ENCODE measurements around the gene RPS27L.
A peak's percentile ranks its signal among the peaks of the same experiment; 100 is the strongest.

The RPS27L gene

GRCh38 chr15:63188247-63188925 is 31.1 kb upstream of the RPS27L start:
- no peak for DNase-seq (ENCODE audit: low read depth)

GRCh38 chr15:63187589-63188226 is 30.4 kb upstream of the RPS27L start:
- DNase-seq (ENCODE audit: low read depth): no peak

- DNase-seq (ENCODE audit: low read depth): no peak
These were observed 28.8 kb upstream of the RPS27L start for GRCh38 chr15:63186065-63186464.

- DNase-seq (ENCODE audit: low read depth): no peak
These were observed 27.9 kb upstream of the RPS27L start for GRCh38 chr15:63185206-63185605.

- no peak for DNase-seq (ENCODE audit: low read depth)
These were observed 24.4 kb upstream of the RPS27L start for GRCh38 chr15:63181648-63182047.

DNA sequence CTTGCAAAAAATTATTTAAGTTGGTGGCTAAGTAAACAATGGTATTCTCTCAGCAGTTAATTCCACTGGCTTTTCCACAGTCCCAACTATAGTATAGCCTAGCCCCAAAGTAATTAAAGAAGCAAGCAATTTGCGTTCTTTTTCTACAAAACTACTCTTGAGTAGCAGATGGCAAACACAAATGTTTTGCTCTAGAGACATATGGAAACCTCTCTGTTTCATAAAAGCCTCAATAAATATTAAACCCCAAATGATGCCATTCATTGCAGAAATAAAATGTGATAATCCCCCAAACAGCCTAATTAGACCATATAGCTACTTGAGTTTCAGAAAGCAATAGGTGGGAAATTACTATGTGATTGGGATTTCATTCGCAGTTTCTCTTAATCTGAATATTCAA is 23.5 kb upstream of the RPS27L start:
- DNase-seq (ENCODE audit: low read depth): no peak

- DNase-seq (ENCODE audit: low read depth): no peak
These were observed 20.8 kb upstream of the RPS27L start for GRCh38 chr15:63178034-63178433.

GRCh38 chr15:63176302-63176701 is 19.0 kb upstream of the RPS27L start:
- peak; percentile 32 for DNase-seq (ENCODE audit: low read depth)

- no peak for DNase-seq (ENCODE audit: low read depth)
These were observed 15.7 kb upstream of the RPS27L start for GRCh38 chr15:63172851-63173451.

- no peak for DNase-seq (ENCODE audit: low read depth)
These were observed 15.1 kb upstream of the RPS27L start for GRCh38 chr15:63172376-63172775.

DNA sequence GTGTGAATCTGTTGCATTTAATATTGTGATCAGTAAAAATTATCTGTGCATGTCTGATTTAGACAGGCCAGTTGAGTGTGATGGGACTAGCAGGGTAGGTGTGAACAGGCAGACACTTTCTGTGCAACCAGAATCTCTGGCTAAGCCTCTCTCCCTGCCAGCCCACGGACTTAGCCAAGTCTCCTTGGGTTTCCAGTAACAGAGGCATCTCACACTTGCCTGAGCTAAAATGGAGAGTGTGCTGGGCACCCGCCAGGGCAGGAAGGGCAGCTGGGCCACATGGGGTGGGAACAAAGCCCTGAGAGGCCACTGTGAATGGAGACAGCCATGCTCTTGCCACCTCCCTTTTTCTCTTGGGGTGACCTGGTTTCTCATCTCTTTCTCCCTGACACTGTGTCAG is 12.5 kb upstream of the RPS27L start:
- no peak for DNase-seq (ENCODE audit: low read depth)

DNA sequence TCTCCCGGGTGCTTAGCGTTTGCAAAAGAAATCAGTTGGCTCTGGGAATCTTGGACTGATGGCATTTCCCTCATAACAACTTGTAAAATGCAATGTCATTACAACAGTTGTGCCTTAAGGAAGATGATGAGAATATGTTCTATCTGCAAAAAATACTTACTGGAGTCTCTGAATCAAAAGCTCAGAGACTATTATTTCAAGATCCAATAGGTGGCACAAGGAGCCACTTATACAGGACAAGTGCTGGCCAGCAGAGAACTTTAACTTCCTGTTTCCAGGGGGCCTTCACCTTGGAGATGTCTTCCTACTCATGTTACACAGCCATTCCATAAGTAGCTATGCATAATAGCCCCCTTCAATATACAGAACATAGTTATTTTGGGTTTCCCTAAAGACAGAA is 8.9 kb upstream of the RPS27L start:
- no peak for DNase-seq (ENCODE audit: low read depth)

- DNase-seq (ENCODE audit: low read depth): no peak
These were observed 8.0 kb upstream of the RPS27L start for GRCh38 chr15:63165166-63165859.

GRCh38 chr15:63163217-63163616 is 5.9 kb upstream of the RPS27L start:
- no peak for DNase-seq (ENCODE audit: low read depth)

- no peak for DNase-seq (ENCODE audit: low read depth)
These were observed 3.4 kb upstream of the RPS27L start for GRCh38 chr15:63160638-63161037.

- DNase-seq (ENCODE audit: low read depth): no peak
These were observed 684 bp upstream of the RPS27L start for GRCh38 chr15:63157891-63158431.

- DNase-seq (ENCODE audit: low read depth): no peak
These were observed 541 bp downstream of the RPS27L start for GRCh38 chr15:63156755-63157117.

DNA sequence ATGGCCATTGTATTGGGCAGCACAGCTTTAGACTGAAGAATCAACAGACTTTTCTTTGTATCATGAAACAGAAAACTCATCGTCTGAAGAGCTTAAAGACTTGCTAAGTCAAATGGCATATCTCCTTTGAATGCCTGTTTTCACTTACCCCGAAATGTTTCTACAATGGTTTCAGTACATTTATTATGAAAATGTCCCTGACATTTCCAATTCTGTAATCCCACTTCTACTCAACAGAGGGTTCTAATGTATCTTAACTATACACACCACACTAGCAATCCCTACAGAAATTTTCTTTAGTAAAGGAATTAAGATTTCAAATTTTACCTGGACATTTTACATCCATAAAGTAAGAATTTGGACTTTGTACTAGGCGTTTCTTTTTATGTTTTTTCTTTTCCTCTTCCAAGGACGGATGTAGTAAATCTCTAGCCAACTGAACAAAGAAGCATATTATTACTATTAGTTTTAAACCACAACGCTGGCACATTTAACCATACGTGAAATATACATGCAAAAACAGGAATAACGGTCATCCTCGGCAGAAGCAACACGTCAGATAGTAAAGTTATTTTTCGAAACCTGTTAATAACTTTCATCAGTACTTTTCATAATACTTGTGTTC is 1.1 kb downstream of the RPS27L start:
- DNase-seq (ENCODE audit: low read depth): no peak

DNA sequence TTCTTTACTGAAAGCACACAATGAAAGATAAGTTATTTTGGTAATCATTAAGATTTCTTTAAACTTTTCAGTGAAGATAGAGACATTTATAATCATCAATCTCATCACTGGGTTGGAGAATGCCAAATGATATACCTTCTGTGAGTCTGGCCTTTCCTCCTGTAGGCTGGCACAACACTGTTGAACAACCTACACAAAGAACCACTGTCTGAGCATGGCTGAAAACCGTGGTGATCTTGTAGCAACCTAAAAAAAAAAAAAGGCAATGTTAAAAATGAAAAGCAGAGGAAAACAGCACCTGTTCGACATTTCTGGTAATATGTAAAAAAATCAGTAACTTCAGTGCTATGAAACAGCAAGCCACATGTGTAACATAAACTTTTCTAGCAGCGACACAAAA is 1.8 kb downstream of the RPS27L start:
- no peak for DNase-seq (ENCODE audit: low read depth)

GRCh38 chr15:63151665-63152064 is 5.6 kb downstream of the RPS27L start:
- DNase-seq (ENCODE audit: low read depth): no peak

- no peak for DNase-seq (ENCODE audit: low read depth)
These were observed 10.6 kb downstream of the RPS27L start for GRCh38 chr15:63146684-63147083.

GRCh38 chr15:63145426-63145825 is 11.9 kb downstream of the RPS27L start:
- no peak for DNase-seq (ENCODE audit: low read depth)

Data from HS-5 (cell line).